22Rv1 (cell line): Measurements from ENCODE around the gene FGFBP2.

Experiments
- H3K27ac ChIP-seq: fragments of 450-650 bp; 2 replicates; pipeline ENCODE4 v1.5.1; 2017
- CTCF ChIP-seq: fragments of 450-650 bp; IDR thresholded peaks from 2 replicates; pipeline ENCODE4 v1.5.1; 2017; ENCODE audit warnings: mild to moderate bottlenecking
- ZFX ChIP-seq: fragments of 450-650 bp; IDR thresholded peaks from 2 replicates; pipeline ENCODE4 v1.6.1; 2017; ENCODE audit warnings: antibody characterized with exemption, borderline replicate concordance

The FGFBP2 gene

DNA sequence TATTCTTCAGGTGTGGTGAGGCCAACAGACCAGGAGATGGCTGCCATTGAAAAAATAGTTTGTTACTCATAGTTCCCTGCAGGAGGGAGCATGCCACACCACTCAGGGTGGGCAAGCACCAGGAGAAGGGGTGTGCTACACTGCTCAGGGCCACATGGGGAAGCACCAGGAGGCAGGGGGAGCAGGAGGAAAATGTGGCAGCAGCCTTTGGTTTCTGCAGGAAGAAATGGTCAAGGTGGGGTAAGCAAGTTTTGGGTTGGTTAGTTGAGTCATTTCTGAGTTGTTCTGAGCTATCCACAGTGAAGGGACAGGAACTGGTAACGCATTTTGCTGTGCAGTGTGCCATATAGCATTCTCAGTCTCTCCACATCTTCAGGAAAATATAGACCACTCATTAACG is 48.2 kb downstream of the FGFBP2 start:
- no peak overlapping the region for H3K27ac ChIP-seq
- TF ChIP-seq CTCF: no peak

- TF ChIP-seq ZFX (no peak), CTCF (no peak)
- H3K27ac ChIP-seq: no peak overlapping the region
Observed at GRCh38 chr4:15914291-15914690, 48.7 kb downstream of the FGFBP2 start.

- TF ChIP-seq CTCF (no peak), ZFX (no peak)
- no peak overlapping the region for H3K27ac ChIP-seq
Observed at GRCh38 chr4:15913631-15913970, 49.4 kb downstream of the FGFBP2 start.

DNA sequence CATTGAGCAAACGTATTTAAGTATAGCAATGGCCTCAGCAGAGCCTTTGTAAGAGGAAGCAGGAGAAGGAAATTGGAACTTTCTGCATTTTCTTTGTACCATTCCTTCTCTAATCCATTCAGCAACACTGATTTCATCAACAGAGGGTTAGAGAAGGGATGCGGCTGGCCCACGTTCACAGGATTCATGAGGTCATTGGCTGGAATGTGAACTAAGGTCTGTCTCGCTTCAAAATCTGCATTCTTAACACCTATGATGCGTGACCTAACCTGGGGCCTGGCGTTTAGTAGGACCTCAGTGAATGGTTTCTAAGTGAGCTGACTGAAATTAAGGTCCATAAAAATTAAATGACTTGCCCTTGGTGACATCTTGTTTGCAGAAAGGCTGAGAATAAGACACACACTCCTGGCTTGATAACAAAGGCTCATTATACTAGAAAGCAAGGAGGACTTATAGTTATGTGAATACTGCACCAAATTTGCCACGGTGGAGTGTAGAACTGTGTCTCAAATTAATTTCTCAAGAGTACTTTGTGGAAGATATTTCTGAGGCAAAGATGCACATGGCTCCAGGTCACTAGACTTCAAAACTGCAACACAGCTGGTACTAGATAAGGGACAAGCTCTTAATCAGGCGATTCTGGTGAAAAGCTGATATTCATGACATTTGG is 49.9 kb downstream of the FGFBP2 start:
- H3K27ac ChIP-seq: no peak overlapping the region
- TF ChIP-seq ZFX (no peak), CTCF (no peak)

GRCh38 chr4:15912236-15912635 is 50.7 kb downstream of the FGFBP2 start:
- H3K27ac ChIP-seq: no peak overlapping the region
- no peak for TF ChIP-seq CTCF
- TF ChIP-seq ZFX: no peak
